ENCODE results near the gene LIFR. TPM values are rescaled to one million over a fixed set of nuclear protein-coding genes. Genes with fewer than 3 reads are reported as not detected.

LIFR gene
- total RNA-seq, 1 donor from 2014 or later = 21.3 TPM

GRCh38 chr5:38515646-38516045 lies 40.8 kb downstream of the LIFR start:
- peaks cover 15% of the 10 kb centered on the region for H3K36me3 Mint-ChIP-seq (ENCODE audit: low read depth)
- H3K4me1 Mint-ChIP-seq = no peaks in the 10 kb centered on the region
- no peak overlapping the region for H3K4me3 Mint-ChIP-seq
- no peak overlapping the region for H3K27ac Mint-ChIP-seq (ENCODE audit: unreplicated experiment)
- H3K27me3 Mint-ChIP-seq (ENCODE audit: low read depth) = no peaks in the 10 kb centered on the region
- H3K9me3 Mint-ChIP-seq = no peaks in the 10 kb centered on the region
- TF ChIP-seq CTCF (conservative IDR thresholded peaks at IDR 0.05) = peak; percentile 49
- DNase-seq (ENCODE audit: low read depth, low spot score) = no peak

GRCh38 chr5:38515092-38515491 lies 41.4 kb downstream of the LIFR start:
- DNase-seq (ENCODE audit: low read depth, low spot score) = no peak
- TF ChIP-seq CTCF (conservative IDR thresholded peaks at IDR 0.05) = no peak
- Mint-ChIP-seq H3K27me3 (ENCODE audit: low read depth) (no peaks in the 10 kb centered on the region), H3K4me3 (no peak overlapping the region), H3K9me3 (no peaks in the 10 kb centered on the region), H3K27ac (ENCODE audit: unreplicated experiment) (no peak overlapping the region), H3K36me3 (ENCODE audit: low read depth) (peaks cover 15% of the 10 kb centered on the region), H3K4me1 (no peaks in the 10 kb centered on the region)

DNA sequence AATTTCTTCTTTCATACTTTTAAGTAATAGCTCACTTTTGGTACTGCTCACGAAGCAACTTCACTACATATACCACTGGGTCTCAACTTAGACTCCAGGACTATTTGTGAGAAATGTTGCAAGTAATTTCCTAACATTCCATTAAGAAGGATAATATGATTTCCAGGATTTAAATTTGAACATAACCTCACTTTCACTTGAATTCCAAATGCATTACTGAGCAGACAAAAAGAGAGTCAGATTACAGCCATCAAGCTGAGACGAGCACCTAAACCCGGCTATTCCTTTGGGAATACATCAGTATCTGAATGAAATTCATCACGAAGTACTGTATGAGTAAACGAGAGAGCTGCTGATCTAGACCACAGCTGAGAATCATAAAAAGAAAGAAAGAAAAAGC lies 47.3 kb downstream of the LIFR start:
- no peaks in the 10 kb centered on the region for H3K27me3 Mint-ChIP-seq (ENCODE audit: low read depth)
- TF ChIP-seq CTCF (conservative IDR thresholded peaks at IDR 0.05) = no peak
- no peaks in the 10 kb centered on the region for H3K4me1 Mint-ChIP-seq
- H3K9me3 Mint-ChIP-seq = no peaks in the 10 kb centered on the region
- no peak overlapping the region for H3K4me3 Mint-ChIP-seq
- H3K36me3 Mint-ChIP-seq (ENCODE audit: low read depth) = peaks cover 3% of the 10 kb centered on the region
- no peak overlapping the region for H3K27ac Mint-ChIP-seq (ENCODE audit: unreplicated experiment)
- no peak for DNase-seq (ENCODE audit: low read depth, low spot score)

DNA sequence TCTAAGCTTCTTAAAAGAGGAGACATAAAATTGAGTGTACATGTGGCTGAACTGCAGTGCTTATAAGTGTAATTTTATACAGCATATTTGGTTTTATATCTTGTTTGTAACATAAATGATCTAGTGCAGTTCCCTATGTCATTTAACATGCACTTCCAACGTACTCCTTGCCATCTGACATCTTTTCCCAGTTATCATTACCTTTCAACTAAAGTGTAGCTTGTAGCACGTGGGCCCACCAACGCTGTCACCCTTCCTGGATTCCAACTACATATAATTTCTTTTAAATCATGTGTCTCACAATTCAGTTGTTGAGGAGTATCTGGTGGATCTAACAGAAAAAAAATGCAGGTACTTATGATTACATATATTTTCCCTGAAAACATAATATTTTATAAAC lies 50.1 kb downstream of the LIFR start:
- H3K36me3 Mint-ChIP-seq (ENCODE audit: low read depth) = peaks cover 3% of the 10 kb centered on the region
- no peak for DNase-seq (ENCODE audit: low read depth, low spot score)
- no peaks in the 10 kb centered on the region for H3K4me1 Mint-ChIP-seq
- H3K27ac Mint-ChIP-seq (ENCODE audit: unreplicated experiment) = no peak overlapping the region
- H3K9me3 Mint-ChIP-seq = no peaks in the 10 kb centered on the region
- no peak overlapping the region for H3K4me3 Mint-ChIP-seq
- H3K27me3 Mint-ChIP-seq (ENCODE audit: low read depth) = no peaks in the 10 kb centered on the region
- TF ChIP-seq CTCF (conservative IDR thresholded peaks at IDR 0.05) = no peak

DNA sequence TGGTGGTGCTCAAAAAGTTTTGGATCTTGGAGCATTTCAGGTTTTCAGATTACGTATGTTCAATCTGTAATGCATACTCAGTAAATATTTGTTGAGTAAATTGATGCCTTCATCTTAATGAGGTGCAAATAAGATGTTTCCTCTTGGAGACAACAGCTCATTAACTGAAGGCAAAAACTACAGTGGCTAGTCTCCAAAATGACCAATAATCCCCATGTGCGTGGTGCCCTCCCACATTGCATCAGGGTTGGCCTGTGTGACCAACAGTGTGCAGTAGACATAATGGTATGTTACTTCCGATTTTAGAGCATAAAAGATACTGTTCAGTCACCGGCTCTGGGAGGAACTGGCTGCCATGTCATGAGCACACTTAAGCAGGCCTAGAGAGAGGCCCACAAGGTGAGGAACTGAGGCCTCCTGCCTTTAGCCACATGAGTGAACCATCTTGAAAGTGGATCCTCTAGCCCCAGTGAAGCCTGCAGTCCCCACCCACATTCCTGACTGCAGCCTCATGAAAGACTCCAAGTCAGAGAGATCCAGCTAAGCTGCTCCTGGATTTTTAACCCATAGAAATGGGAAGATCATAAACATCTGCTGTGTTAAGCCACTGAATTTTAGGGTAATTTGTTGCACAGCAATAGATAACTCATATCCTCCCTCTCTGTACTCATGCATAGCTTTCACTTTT lies 55.7 kb downstream of the LIFR start:
- no peaks in the 10 kb centered on the region for H3K27me3 Mint-ChIP-seq (ENCODE audit: low read depth)
- no peak for DNase-seq (ENCODE audit: low read depth, low spot score)
- no peak overlapping the region for H3K4me3 Mint-ChIP-seq
- TF ChIP-seq CTCF (conservative IDR thresholded peaks at IDR 0.05) = no peak
- no peaks in the 10 kb centered on the region for H3K4me1 Mint-ChIP-seq
- H3K36me3 Mint-ChIP-seq (ENCODE audit: low read depth) = no peaks in the 10 kb centered on the region
- H3K27ac Mint-ChIP-seq (ENCODE audit: unreplicated experiment) = no peak overlapping the region
- H3K9me3 Mint-ChIP-seq = no peaks in the 10 kb centered on the region

Data from neural crest cell (in vitro differentiated cells).